GM12872 (cell line): ENCODE measurements around the gene NLRC5.

Experiments used
- CTCF ChIP-seq: IDR thresholded peaks from 3 replicates; pipeline ENCODE4 v1.5.1; 2011; ENCODE audit warnings: low read depth, mild to moderate bottlenecking, low read length, moderate library complexity; ENCODE audit not compliant: insufficient read depth

Gene NLRC5

GRCh38 chr16:57077714-57078113 is 88.4 kb downstream of the NLRC5 start:
- no peak for TF ChIP-seq CTCF

GRCh38 chr16:57081744-57082143 is 92.4 kb downstream of the NLRC5 start:
- no peak for TF ChIP-seq CTCF

GRCh38 chr16:57082664-57083063 is 93.3 kb downstream of the NLRC5 start:
- TF ChIP-seq CTCF = no peak

- no peak for TF ChIP-seq CTCF
Observed at GRCh38 chr16:57083485-57084126, 94.2 kb downstream of the NLRC5 start.

- peak; percentile 99 for TF ChIP-seq CTCF
Observed at GRCh38 chr16:57084257-57084770, 95.0 kb downstream of the NLRC5 start.

- TF ChIP-seq CTCF = no peak
Observed at GRCh38 chr16:57084996-57085395, 95.6 kb downstream of the NLRC5 start.

- TF ChIP-seq CTCF = no peak
Observed at GRCh38 chr16:57087003-57087402, 97.6 kb downstream of the NLRC5 start.
